NCI-H128 (cell line): ENCODE results near the gene SLC18B1.
"Not testable (repeated sequence)": the region's sequence is repeated elsewhere in the genome, so short reads cannot be mapped to it uniquely, and the experiment has no call there.

Experiments used
- DNase-seq: peaks from one replicate; lab custom pipeline; 2025; ENCODE audit not compliant: unreplicated experiment; lab: John Stamatoyannopoulos, UW

Gene SLC18B1

DNA sequence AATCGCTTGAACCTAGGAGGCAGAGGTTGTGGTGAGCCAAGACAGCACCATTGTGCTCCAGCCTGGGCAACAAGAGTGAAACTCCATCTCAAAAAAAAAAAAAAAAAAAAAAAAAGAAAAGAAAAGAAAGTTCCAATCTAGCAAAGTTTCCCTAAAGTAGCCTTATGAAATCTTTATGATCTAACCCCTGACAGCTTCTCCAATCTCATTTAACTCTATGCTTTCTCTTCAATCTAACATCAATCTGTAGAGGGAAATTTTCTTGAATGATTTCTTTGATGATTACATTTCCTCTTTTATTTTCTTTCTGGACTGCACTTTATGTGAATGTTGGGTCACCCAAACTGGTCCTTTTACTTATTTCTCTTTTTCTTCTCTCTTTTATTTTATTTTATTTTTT is 2.2 kb upstream of the SLC18B1 start:
- DNase-seq = no peak

- DNase-seq = no peak
Observed at GRCh38 chr6:132798869-132799538, 567 bp upstream of the SLC18B1 start.

GRCh38 chr6:132795461-132795860 is 3.0 kb downstream of the SLC18B1 start:
- no peak for DNase-seq

DNA sequence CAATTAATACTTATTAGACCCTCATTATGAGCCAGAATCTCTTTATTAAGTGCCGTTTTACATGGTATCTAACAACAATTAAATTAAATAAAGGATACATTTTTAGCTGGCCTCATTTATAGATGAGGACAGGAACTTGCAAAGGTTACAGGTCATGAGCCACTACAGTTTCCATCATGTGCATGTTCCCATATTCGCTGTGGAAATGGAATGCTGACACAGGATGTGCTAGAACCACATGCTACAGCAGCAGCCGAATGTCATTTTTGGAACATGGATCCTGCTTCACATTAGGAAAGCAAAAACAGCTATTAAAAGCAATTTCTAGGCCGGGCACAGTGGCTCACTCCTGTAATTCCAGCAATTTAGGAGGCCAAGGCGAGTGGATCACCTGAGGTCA is 5.9 kb downstream of the SLC18B1 start:
- no peak for DNase-seq

DNA sequence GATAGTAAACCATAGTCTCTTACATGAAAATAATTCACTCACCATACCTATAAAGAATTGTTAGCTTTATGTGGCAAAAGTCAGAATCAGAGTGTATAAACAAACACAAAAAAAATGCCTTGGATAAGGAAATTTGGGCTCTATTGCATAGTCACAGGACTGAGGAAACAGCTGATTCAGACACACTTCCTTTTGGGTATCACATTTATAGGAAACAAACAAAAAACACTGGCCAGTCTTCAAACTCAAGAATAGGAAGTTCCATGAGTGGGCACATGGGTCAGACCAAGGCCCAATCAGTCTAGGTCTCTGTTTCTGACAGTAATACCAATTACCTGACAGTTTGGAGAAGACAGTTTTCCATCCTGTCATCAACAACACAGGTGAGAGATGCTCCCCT is 8.0 kb downstream of the SLC18B1 start:
- DNase-seq = no peak

- no peak for DNase-seq
Observed at GRCh38 chr6:132789396-132789776, 9.1 kb downstream of the SLC18B1 start.

DNA sequence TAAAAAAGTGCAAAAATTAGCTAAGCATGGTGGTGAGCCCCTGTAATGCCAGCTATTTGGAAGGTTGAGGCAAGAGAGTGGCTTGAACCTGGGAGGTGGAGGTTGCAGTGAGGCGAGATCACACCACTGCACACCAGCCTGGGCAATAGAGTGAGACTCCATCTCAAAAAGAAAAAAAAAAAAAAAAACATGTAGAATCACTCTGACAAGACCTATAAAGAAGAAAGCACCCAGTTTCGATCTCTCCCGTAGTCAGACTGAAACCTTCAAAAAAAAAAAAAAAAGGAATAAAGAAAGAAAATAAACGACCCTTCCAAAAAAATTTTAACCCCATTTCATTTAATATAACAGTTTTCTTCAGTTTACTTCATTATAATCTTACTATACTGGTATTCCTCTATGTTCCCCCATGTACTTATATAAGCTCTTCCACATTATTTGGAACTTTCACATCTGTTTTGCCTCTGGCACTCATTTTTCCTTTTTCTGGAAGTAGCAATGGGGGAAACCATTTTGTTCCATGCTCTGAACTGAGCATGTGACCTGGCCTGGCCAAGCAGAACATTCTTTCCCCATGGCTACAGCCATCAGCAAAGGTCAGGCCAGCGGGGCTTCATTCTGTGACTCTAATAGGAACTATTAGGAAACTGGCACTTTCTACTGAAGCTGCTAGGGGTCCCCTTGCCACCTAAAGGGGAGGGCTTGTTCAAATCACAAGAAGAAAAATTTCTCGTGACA is 9.6 kb downstream of the SLC18B1 start:
- DNase-seq = no peak

DNA sequence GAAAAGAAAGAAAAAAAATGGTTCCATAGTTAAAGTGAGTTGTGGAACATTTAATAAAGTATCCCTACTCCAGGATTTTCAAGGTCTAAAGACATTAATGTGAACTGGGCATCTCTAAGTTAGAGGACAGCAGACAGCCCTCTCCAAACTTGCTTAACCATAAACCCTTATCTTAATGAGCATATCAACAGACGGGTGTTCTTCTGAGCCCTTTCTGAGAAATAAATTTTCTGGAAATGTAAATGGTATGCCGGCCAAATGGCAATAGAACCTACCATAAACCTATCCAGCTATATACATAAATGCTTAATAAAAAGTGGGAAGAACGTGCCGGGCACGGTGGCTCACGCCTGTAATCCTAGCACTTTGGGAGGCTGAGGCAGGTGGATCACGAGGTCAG is 12.5 kb downstream of the SLC18B1 start:
- no peak for DNase-seq

DNA sequence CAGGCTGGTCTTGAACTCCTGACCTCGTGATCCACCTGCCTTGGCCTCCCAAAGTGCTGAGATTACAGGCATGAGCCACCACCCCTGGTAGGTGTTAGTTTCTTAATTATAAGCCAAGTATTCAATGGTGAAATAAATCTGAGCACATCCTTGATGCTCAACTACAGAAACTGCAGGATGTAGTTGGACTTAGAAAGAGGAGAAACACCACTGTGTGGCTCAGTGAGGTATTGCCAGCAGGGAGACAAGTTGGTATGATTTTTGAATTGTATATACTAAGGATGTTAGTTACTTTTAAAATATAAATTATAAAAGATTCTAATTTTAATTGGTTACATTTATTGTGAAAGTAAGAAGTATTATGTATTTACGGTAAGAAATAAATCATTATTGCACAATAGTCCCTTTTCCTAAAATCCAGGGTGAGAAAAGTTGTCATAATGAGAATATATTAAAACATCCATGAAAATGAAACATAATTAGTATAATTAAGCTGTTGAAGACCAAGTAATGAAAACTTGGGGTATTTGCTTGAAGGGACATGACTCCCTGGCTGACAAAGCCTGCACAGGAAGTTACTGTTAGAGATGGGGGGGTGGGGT is 17.6 kb downstream of the SLC18B1 start:
- DNase-seq = no peak

- DNase-seq = not testable (repeated sequence)
Observed at GRCh38 chr6:132777881-132778280, 20.6 kb downstream of the SLC18B1 start.

DNA sequence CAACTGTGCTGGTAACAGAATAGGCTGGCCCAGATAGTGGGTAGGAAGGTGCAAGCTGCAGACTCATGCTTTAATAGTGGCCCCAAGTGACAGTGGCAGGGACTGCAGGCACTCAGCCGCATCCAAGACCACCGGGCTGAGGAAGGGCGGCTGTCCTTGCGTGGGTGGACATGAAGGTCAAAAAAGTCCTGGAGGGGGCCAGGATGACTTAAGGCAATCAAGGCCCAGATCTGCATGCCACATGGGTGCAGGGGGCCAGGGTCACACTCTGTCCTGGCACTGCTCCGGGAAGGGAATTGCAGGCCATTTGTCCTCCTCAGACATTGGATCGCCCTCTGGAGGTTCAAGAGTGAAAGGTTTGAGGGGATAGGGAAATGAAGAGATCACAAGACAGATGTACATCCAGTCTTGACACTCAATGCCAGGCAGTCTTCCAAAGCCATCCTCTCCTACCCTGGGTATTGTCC is 30.4 kb downstream of the SLC18B1 start:
- no peak for DNase-seq

GRCh38 chr6:132765560-132765959 is 32.9 kb downstream of the SLC18B1 start:
- no peak for DNase-seq

GRCh38 chr6:132764370-132764769 is 34.1 kb downstream of the SLC18B1 start:
- DNase-seq = no peak

- DNase-seq = no peak
Observed at GRCh38 chr6:132763269-132763668, 35.2 kb downstream of the SLC18B1 start.

GRCh38 chr6:132760256-132760655 is 38.2 kb downstream of the SLC18B1 start:
- no peak for DNase-seq

DNA sequence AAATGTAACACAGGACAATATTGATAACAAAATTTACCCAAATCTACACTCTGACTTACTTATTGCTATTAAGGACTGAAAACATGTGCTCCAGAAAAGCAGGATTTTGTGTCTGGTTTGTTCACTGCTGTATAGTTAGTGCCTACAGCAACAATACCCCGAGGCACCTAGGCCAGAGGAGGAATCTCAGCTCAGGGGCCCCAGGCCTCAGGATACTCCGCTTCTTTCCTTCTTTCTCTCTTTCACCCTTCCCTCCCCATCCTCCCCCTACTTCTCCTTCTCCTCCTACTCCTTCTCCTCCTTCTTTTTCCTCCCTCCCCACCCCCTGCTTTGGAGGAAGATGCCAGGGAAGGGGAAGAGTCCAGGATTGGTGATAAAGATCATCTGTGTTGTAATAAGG is 39.7 kb downstream of the SLC18B1 start:
- no peak for DNase-seq

- no peak for DNase-seq
Observed at GRCh38 chr6:132752255-132752654, 46.2 kb downstream of the SLC18B1 start.

DNA sequence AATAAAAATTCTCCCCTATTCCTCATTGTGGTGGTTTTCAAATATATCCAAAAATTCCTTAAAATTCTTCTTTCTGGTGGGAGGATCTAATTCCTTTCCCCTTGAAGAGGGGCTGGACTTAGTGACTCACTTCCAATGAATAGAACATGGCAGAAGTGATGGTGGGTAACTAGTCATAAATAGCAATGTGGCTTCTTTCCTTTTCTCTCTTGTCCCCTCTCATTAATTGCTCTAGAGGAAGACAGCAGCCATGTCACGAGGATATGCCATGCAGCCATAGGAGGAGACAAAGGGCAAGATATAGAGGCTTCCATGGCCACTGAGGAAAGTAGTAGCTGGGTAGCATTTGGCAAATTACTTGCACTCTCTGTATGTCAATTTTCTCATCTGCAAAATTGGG is 46.6 kb downstream of the SLC18B1 start:
- DNase-seq = no peak

GRCh38 chr6:132751306-132751705 is 47.1 kb downstream of the SLC18B1 start:
- DNase-seq = no peak

DNA sequence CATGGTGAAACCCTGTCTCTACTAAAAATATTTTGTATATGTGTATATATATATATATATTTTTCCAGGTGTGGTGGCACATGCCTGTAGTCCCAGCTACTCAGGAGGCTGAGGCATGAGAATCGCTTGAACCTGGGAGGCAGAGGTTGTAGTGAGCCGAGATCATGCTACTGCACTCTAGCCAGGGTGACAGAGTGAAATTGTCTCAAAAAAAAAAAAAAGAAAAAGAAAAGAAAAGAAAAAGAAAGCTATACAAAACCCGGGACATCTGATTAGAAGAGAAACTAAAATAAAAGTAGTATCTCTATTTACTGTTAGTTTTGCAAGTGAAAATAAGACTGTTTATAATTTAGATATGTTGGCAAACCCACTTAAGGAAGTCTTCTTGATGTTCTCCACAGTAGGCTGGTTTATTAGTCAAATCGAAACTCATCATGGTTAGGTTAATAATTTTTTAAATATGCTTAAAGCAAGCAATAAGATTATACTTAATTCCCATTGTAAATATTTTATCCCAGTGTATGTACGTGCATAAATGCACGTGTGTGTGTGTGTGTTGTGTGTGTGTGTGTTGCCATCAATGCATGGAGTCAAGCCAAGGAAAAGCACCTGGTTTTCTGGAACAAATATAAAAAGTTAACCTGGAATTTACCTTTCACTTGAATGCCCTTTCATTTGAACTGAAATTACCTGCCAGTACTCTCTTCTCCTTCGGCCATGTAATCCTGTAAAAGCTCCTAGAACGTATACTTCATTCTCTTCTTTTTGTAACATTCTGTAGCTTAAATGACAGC is 47.8 kb downstream of the SLC18B1 start:
- no peak for DNase-seq

- DNase-seq = no peak
Observed at GRCh38 chr6:132749111-132749510, 49.3 kb downstream of the SLC18B1 start.
